Stomach smooth muscle (tissue), 2 donors: Measurements from ENCODE around the gene ATP8B1.

ENCODE experiments used
- H3K27ac ChIP-seq: one replicate; pipeline ENCODE4 v1.7.0; 2013; ENCODE audit warnings: mild to moderate bottlenecking, low read length, inconsistent platforms
- H3K27me3 ChIP-seq, 2 donors: one replicate each; pipeline ENCODE4 v1.7.0; 2013; ENCODE audit warnings: low read length in 2 of 2; ENCODE audit not compliant: insufficient read depth in 2 of 2, control insufficient read depth in 1 of 2
- H3K36me3 ChIP-seq, 2 donors: one replicate each; pipeline ENCODE4 v1.7.0; 2013; ENCODE audit warnings: low read length in 2 of 2; ENCODE audit not compliant: control insufficient read depth in 2 of 2, insufficient read depth in 2 of 2
- H3K4me1 ChIP-seq: one replicate; pipeline ENCODE4 v1.7.0; 2013; ENCODE audit warnings: low read length; ENCODE audit not compliant: control insufficient read depth, insufficient read depth
- H3K4me3 ChIP-seq, 2 donors: one replicate each; pipeline ENCODE4 v1.7.0; 2013; ENCODE audit warnings: low read length in 2 of 2
- H3K9ac ChIP-seq, 2 donors: one replicate each; pipeline ENCODE4 v1.7.0; 2013; ENCODE audit warnings: low read length in 2 of 2, mild to moderate bottlenecking in 1 of 2
- H3K9me3 ChIP-seq, 2 donors: one replicate each; pipeline ENCODE4 v1.7.0; 2013; ENCODE audit warnings: low read length in 2 of 2; ENCODE audit not compliant: control insufficient read depth in 2 of 2
- donor health status: healthy.
- donor health status: Pancreatic carcinoma.

The ATP8B1 gene

DNA sequence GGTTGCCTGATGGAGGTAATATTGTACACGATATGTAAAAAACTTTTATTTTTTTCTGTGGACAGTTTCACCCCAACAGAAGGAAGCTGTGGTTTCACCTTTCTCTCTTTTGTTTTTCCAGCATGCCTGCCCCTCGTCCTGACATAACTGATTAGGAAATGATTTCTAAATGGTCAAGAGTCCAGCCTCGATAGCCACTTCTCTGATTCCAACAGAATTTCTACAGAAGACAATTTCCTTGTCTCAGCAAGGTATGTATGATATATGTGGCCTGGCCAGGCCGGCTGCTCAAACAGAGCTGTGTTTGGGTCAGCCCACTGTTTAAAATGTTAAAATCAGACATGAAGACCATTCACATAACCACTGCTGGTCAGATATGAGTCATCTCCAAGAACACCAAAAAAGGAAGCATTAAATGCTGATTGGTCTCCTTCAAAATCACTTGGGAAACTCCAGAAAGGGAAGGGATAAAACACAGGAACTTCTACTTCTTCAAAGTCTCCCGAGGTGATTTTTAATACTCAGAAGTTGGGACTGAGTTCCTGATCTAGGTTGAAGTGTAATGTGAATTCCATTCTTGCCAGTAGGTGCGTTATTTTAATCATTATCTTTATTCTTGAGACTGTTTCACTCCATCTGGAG lies 22.3 kb downstream of the ATP8B1 start:
- Histone ChIP-seq H3K27me3 (no peaks in the 10 kb centered on the region), H3K27ac (peak overlapping the region; percentile 61), H3K9ac (no peak overlapping the region), H3K36me3 (no peaks in the 10 kb centered on the region), H3K9me3 (no peaks in the 10 kb centered on the region), H3K4me1 (peaks cover 35% of the 10 kb centered on the region), H3K4me3 (peak overlapping the region in 1 of 2 donors; percentile 10)

DNA sequence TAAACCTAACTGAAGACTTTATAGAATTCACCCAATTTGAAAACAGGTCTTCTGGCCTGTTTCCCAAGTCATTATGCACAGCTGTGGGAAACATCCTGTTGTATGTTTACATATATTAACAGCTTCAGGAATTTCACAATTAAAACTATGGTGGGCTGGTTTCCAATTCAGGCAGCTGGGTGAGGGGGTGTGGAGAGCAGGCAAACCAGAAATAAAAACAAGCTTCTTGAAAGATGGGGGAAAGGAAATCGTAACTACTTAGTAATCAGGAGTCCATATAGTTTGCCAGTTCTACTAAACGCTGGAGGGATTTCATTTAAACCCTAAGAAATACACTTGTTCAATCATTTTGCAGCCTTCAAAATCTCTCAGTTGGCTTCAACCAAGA lies 22.8 kb downstream of the ATP8B1 start:
- no peaks in the 10 kb centered on the region for H3K9me3 ChIP-seq
- H3K4me1 ChIP-seq: peaks cover 35% of the 10 kb centered on the region
- H3K9ac ChIP-seq: no peak overlapping the region

DNA sequence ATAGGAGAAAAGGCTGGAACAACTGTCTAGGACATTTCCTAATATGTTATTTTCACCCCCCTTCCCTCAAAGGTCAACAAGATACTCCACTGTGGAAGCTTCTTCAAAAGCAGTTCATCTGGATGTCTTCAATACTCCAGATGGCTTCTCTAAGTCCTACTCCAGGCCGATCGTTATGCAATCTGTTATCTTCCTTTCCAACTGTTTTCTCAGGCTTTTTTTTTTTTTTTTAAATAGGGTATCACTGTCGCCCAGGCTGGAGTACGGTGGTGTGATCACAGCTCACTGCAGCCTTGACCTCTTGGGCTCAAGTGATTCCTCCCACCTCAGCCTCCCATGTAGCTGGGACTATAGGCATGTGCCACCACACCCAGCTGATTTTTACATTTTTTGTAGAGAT lies 26.3 kb downstream of the ATP8B1 start:
- H3K9me3 ChIP-seq: no peaks in the 10 kb centered on the region
- H3K27ac ChIP-seq: no peak overlapping the region
- H3K36me3 ChIP-seq: no peaks in the 10 kb centered on the region
- peaks cover 29% of the 10 kb centered on the region for H3K4me1 ChIP-seq
- no peak overlapping the region for H3K9ac ChIP-seq
- no peaks in the 10 kb centered on the region for H3K27me3 ChIP-seq
- H3K4me3 ChIP-seq: no peak overlapping the region

More for the DNA sequence above, 22.8 kb downstream of the ATP8B1 start:
- Histone ChIP-seq H3K27ac (peak overlapping the region; percentile 61), H3K27me3 (no peaks in the 10 kb centered on the region), H3K4me3 (peak overlapping the region in 1 of 2 donors; percentile 10), H3K36me3 (no peaks in the 10 kb centered on the region)

DNA sequence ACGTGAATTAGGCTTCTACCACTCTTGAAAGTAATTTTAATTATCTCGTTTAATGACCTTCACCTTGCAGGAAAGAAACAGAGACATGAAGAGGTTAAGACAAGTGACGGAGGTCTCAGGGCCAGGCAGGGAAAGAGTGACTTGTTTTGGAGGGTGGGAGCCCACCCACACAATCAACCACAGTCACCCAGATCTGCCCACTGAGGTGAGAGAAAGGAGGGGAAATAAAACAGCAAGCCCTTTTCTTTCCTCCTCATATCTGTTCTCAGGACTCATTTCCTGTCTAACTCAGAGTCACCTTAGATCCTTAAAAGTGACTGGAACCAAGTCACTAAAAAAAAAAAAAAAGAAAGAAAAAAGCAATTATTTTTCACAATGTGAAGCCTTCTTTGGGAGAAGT lies 26.8 kb downstream of the ATP8B1 start:
- Histone ChIP-seq H3K27ac (no peak overlapping the region), H3K4me1 (peaks cover 27% of the 10 kb centered on the region)

DNA sequence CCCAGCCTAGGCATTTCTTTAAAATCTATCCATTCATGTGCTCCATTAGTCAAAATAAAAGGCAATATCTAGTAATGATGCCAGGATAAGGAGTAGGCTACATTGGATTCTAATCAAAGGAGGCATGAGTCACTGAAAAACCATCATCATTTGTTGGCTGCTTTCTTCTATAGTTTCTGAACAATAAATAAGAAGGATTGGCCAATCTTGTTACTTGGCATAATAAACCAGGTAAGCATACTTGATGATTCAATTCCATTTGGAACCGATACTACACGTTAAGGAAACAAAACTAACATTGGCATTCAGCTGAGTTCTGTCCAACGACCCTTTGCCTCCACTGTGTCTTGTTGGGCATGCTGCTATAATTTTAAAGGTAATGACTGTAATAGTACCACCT lies 27.2 kb downstream of the ATP8B1 start:
- Histone ChIP-seq H3K9ac (no peak overlapping the region), H3K9me3 (no peaks in the 10 kb centered on the region), H3K4me1 (peaks cover 23% of the 10 kb centered on the region), H3K4me3 (no peak overlapping the region), H3K27me3 (no peaks in the 10 kb centered on the region), H3K36me3 (no peaks in the 10 kb centered on the region), H3K27ac (no peak overlapping the region)

More for the DNA sequence above, 26.8 kb downstream of the ATP8B1 start:
- no peaks in the 10 kb centered on the region for H3K9me3 ChIP-seq
- H3K36me3 ChIP-seq: no peaks in the 10 kb centered on the region
- no peak overlapping the region for H3K4me3 ChIP-seq
- H3K9ac ChIP-seq: no peak overlapping the region
- no peaks in the 10 kb centered on the region for H3K27me3 ChIP-seq

DNA sequence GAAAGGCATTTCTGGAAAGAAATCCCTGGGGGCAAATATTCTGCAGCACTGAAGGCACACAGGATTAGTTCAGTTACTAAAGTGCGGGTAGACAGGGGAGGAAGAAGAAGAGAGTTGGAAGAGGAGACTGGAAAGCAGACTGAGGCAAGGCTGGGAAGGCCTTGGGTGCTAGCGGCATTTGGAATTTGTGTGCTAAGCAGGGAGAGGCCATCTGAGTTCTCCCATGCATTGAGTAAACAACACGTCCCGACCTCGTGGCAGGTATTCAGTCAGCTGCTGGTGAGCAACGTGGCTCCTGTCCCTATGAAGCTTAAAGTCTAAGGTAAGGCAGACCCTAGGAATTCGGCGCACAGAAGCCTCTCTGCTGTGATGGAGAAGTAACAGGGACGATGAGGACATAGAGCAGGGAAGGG lies 30.7 kb downstream of the ATP8B1 start:
- Histone ChIP-seq H3K9ac (peak overlapping the region in 1 of 2 donors; percentile 21), H3K27ac (no peak overlapping the region), H3K9me3 (no peaks in the 10 kb centered on the region), H3K4me1 (peaks cover 27% of the 10 kb centered on the region), H3K36me3 (no peaks in the 10 kb centered on the region), H3K27me3 (no peaks in the 10 kb centered on the region), H3K4me3 (peak overlapping the region in 1 of 2 donors; percentile 3)

DNA sequence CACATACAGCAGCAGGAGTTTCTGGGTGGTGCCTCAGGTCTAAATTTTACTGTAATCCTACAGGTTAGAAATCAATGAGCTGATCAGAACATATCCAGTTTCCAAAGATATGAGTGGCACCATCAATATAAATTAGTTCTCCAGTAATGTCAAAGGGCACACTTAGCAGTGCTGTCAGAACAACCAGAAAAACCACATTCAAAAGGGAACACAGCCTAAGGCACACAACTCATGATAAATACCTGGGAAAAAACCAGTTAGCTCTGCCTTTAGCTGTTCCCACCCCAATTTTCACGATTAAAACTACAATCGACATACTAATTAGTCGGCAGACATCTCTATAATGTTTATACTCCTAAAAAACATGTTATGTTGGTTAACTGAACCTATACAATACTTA lies 31.5 kb downstream of the ATP8B1 start:
- no peaks in the 10 kb centered on the region for H3K9me3 ChIP-seq
- peaks cover 35% of the 10 kb centered on the region for H3K4me1 ChIP-seq
- no peaks in the 10 kb centered on the region for H3K36me3 ChIP-seq
- no peaks in the 10 kb centered on the region for H3K27me3 ChIP-seq
- no peak overlapping the region for H3K27ac ChIP-seq
- H3K4me3 ChIP-seq: no peak overlapping the region
- H3K9ac ChIP-seq: no peak overlapping the region

DNA sequence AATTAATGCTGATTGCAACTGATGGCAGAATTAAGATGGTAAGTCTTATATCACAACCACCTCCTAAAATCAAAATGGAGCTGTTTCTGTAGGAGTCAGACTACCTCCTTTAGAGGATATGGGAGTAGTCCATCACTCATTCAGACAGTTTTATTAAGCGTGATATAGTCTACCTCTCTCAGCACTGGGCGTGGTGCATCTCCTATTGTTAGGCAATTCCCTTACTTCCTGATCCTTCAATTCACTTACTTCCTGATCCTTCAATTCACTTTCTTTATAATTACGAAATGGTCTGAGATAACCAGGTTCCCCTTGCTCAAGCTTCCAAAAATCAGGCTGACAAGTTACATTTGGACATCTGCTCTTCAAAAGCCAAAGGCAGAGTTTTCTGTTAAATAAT lies 31.9 kb downstream of the ATP8B1 start:
- Histone ChIP-seq H3K36me3 (no peaks in the 10 kb centered on the region), H3K9ac (no peak overlapping the region), H3K27me3 (no peaks in the 10 kb centered on the region), H3K9me3 (no peaks in the 10 kb centered on the region), H3K4me3 (no peak overlapping the region), H3K4me1 (peaks cover 38% of the 10 kb centered on the region), H3K27ac (no peak overlapping the region)

DNA sequence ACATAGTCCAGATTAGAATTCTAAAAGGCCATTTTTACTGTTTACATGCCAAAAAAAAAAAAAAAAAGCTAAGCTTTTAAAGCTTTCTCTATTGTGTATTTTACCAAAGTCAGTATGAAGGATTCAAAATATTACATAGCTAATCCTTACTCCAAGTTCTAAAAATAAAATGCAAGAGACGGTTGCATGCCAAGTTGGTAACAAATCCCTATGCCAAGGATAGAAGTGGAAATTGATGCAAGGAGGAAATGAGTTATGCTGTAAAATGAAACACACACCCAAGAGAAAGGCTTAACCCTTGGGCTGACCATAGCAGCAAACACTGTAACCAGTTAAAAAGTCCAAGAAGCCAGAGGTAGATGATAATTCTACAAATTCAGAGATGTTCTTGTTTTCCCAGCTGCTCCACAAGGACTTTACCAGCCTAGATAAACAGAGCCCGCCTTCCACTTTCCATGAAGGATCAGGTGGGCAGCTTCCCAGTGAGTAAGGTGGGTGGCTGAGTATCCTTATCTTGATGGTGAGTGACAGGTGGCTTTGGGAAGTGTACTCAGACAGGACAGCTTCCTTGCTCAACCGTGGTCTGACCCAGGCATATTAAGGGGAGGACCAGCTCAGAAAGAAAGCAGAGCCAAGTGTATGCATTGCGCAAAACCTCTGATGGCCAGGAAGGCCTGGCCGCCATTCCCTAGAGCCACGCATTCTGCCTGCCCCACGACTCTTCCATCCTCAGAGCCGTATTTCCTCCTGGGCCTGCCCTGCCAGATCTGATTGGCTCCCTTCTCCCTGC lies 34.4 kb downstream of the ATP8B1 start:
- Histone ChIP-seq H3K4me1 (peaks cover 41% of the 10 kb centered on the region), H3K27ac (peak overlapping the region; percentile 41), H3K9me3 (no peaks in the 10 kb centered on the region), H3K4me3 (peak overlapping the region; percentile 4 to 24), H3K9ac (no peak overlapping the region), H3K36me3 (no peaks in the 10 kb centered on the region), H3K27me3 (no peaks in the 10 kb centered on the region)

DNA sequence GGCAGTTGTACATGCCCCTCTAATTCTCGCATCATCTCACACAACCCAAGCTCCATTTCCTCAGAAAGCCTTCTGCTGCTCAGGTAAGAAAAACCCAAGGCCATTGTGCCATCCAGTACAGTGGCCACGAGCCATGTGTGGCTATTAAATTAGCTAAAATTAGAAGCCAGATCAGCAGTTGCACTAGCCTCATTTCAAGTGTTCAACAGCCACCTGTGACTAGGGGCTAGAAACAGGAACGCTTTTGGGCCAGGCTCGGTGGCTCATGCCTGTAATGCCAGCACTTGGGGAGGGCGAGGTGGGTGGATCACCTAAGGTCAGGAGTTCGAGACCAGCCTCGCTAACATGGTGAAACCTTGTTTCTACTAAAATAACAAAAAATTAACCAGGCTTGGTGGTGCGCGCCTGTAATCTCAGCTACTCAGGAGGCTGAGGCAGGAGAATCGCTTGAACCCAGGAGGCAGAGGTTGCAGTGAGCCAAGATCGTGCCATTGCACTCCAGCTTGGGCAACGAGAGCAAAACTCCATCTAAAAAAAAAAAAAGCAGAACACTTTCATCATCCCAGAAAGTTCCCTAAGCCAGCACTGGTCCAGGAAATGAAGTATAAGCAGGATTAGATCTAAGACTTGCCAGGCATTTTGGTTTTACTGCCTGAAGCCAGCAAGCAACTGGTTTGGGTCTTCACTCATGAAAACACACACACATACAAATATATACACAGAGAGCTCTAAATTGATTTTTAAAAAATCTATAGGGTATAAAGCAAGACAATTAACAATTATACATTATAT lies 35.7 kb downstream of the ATP8B1 start:
- no peak overlapping the region for H3K4me3 ChIP-seq
- H3K27ac ChIP-seq: no peak overlapping the region
- H3K9me3 ChIP-seq: no peaks in the 10 kb centered on the region
- H3K36me3 ChIP-seq: no peaks in the 10 kb centered on the region
- H3K27me3 ChIP-seq: no peaks in the 10 kb centered on the region
- H3K4me1 ChIP-seq: peaks cover 37% of the 10 kb centered on the region
- no peak overlapping the region for H3K9ac ChIP-seq
